8988T (cell line): ENCODE results near the gene EML4.
"Not testable (repeated sequence)": the region's sequence is repeated elsewhere in the genome, so short reads cannot be mapped to it uniquely, and the experiment has no call there.

ENCODE experiments used
- DNase-seq: peaks from one replicate; pipeline ENCODE4 v3.0.0; 2011

EML4 gene

GRCh38 chr2:42169100-42169873, at the start of gene EML4:
TSS of gene EML4 (plus strand) at chr2:42169353. CDS start at chr2:42169612, 259 bp downstream.
- peak; percentile 88 for DNase-seq

- DNase-seq, result no peak
Observed at GRCh38 chr2:42123426-42123825, 45.7 kb upstream of the EML4 start.

- no peak for DNase-seq
Observed at GRCh38 chr2:42124011-42124785, 45.0 kb upstream of the EML4 start.

GRCh38 chr2:42125841-42126594, 43.1 kb upstream of the EML4 start:
- no peak for DNase-seq

GRCh38 chr2:42126873-42127272, 42.3 kb upstream of the EML4 start:
- not testable (repeated sequence) for DNase-seq

GRCh38 chr2:42127425-42128424, 41.4 kb upstream of the EML4 start:
- DNase-seq, result no peak

GRCh38 chr2:42128721-42129486, 40.2 kb upstream of the EML4 start:
- DNase-seq, result no peak

- DNase-seq, result no peak
Observed at GRCh38 chr2:42129487-42129852, 39.7 kb upstream of the EML4 start.

- DNase-seq, result no peak
Observed at GRCh38 chr2:42129947-42130346, 39.2 kb upstream of the EML4 start.

GRCh38 chr2:42130858-42131257, 38.3 kb upstream of the EML4 start:
- not testable (repeated sequence) for DNase-seq

- DNase-seq, result no peak
Observed at GRCh38 chr2:42132191-42132965, 36.8 kb upstream of the EML4 start.

- peak; percentile 65 for DNase-seq
Observed at GRCh38 chr2:42132966-42133641, 36.0 kb upstream of the EML4 start.

GRCh38 chr2:42133771-42134195, 35.4 kb upstream of the EML4 start:
- no peak for DNase-seq

- not testable (repeated sequence) for DNase-seq
Observed at GRCh38 chr2:42134401-42134932, 34.7 kb upstream of the EML4 start.

GRCh38 chr2:42135381-42136312, 33.5 kb upstream of the EML4 start:
- no peak for DNase-seq

- DNase-seq, result no peak
Observed at GRCh38 chr2:42136782-42137124, 32.4 kb upstream of the EML4 start.

GRCh38 chr2:42137125-42137841, 31.9 kb upstream of the EML4 start:
- no peak for DNase-seq
